Muscle of leg (tissue), 11 donors: ENCODE data around the gene SNRK. TPM values are rescaled to one million over a fixed set of nuclear protein-coding genes. Genes with fewer than 3 reads are reported as not detected.
A peak's percentile ranks its signal among the peaks of the same experiment; 100 is the strongest.

Experiments used
- DNase-seq: peaks from one replicate; pipeline ENCODE4 v3.0.0; 2013
- H3K27ac ChIP-seq: one replicate; pipeline ENCODE4 v1.5.1; 2013; ENCODE audit warnings: mild to moderate bottlenecking, low read length, control low read depth
- H3K27me3 ChIP-seq: one replicate; pipeline ENCODE4 v1.6.1; 2013; ENCODE audit warnings: low read length; ENCODE audit not compliant: control insufficient read depth, insufficient read depth
- H3K36me3 ChIP-seq: one replicate; pipeline ENCODE4 v1.6.1; 2013; ENCODE audit warnings: low read length; ENCODE audit not compliant: control insufficient read depth, insufficient read depth
- H3K4me1 ChIP-seq: one replicate; pipeline ENCODE4 v1.6.1; 2013; ENCODE audit warnings: low read length; ENCODE audit not compliant: control insufficient read depth, insufficient read depth
- H3K4me3 ChIP-seq: one replicate; pipeline ENCODE4 v1.5.1; 2013; ENCODE audit warnings: low read length, control low read depth
- H3K9me3 ChIP-seq: replicated peaks from 2 replicates; pipeline ENCODE4 v1.6.1; 2013; ENCODE audit warnings: low read depth, low read length; ENCODE audit not compliant: control insufficient read depth
- WGBS: methylation state at CpG from one replicate; pipeline ENCODE4 v1.1.5; 2013; ENCODE audit warnings: missing lambda C conversion rate; ENCODE audit not compliant: insufficient coverage; 5-methylcytosine and 5-hydroxymethylcytosine counted together
- polyA plus RNA-seq, 8 donors: library from polyadenylated mRNA; unstranded; fragments of 120-200 nt; gene quantifications; one replicate each; pipeline versions ENCODE4 v1.2.1 to v1.2.3, GENCODE V29; 2013; ENCODE audit warnings: inconsistent platforms in 1 of 8, low replicate concordance in 1 of 8; ENCODE audit not compliant: insufficient read length in 8 of 8, insufficient read depth in 1 of 8
- total RNA-seq: library from RNA; stranded (reverse); fragments of 120-200 nt; gene quantifications from one replicate; pipeline ENCODE4 v1.2.4, GENCODE V29; 2013

The SNRK gene
- total and polyA plus RNA-seq, 9 donors = 27.6 to 37.5 (median 31.5) TPM

DNA sequence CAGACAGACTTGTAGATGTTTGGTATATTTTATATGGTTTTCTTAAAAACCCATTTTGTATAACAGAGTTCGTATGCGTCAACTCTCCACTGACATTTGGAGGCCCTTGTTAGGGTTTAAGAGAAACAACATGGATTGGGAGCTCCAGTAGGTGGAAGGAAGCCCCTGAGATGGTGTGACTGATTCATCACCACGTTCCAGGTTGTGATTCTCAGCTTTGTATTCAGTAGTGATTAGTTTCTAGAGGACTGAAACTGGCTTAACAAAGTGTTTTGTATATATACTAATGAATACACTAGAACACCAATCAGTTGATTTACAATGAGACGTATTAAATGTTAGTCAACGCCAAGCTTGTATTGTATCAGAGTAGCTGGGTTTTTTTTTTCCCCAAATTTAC lies 33.9 kb downstream of the SNRK start:
- H3K9me3 ChIP-seq = no peaks in the 10 kb centered on the region
- H3K4me3 ChIP-seq = no peak overlapping the region
- peaks cover 10% of the 10 kb centered on the region for H3K4me1 ChIP-seq
- H3K27me3 ChIP-seq = no peaks in the 10 kb centered on the region
- H3K27ac ChIP-seq = no peak overlapping the region
- DNase-seq = no peak
- H3K36me3 ChIP-seq = peaks cover 14% of the 10 kb centered on the region
- no CpG with 5 or more reads among the region's 5 CpGs for WGBS

DNA sequence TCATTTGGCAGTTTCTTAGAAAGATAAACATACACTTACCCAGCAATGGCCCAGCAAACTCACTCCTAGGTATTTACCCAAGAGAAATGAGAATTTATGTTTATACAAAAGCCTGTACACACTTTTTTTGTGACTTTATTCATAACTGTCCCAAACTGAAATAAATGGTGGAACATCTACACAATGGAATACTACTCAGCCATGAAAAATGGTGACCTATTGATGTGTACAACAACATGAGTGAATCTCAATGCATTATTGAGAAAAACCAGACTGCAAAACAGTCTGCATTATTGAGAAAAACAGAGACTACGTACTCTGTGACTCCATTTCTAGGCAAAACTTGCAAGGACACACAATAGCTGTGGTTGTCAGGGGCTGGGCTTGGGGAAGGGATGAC lies 37.2 kb downstream of the SNRK start:
- H3K27ac ChIP-seq = no peak overlapping the region
- H3K9me3 ChIP-seq = no peaks in the 10 kb centered on the region
- peaks cover 8% of the 10 kb centered on the region for H3K36me3 ChIP-seq
- peaks cover 4% of the 10 kb centered on the region for H3K4me1 ChIP-seq
- 100% methylated on average over 1 of the region's 1 CpG for WGBS
- no peaks in the 10 kb centered on the region for H3K27me3 ChIP-seq
- H3K4me3 ChIP-seq = no peak overlapping the region
- DNase-seq = no peak

DNA sequence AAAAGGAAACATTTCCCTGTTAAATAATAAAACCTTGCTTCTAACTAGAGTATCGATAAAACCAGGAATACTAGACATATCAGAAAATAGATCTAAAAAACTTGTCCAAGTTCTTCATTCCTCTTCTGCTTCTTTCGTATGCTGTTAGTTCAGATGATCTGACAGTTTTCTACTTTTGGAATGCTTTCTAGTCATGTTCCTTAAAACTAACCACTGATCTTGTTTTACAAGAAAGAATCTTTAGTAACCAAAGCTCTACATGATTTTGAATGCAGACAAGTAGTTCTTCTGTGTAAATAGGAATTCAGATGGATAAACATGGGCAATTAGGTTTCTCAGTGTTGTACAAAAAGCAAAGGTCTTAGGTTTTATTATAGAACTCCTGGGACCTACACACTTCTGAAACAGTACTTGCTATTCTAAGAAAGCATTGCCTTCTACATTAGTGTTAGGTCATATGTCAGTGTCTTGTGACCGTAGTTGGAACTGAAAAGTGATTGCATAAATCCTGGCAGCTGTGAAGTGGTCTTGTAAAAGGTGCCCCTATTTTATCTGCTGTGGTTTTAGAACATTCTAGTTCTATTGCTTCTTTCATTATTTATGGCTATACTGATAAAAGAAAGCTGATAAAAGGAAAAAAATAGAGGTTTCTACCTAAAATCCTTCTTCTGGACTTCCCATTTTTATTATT lies 40.7 kb downstream of the SNRK start:
- Histone ChIP-seq H3K36me3 (no peaks in the 10 kb centered on the region), H3K27me3 (no peaks in the 10 kb centered on the region), H3K9me3 (no peaks in the 10 kb centered on the region), H3K27ac (peak overlapping the region; percentile 4), H3K4me1 (peaks cover 4% of the 10 kb centered on the region), H3K4me3 (no peak overlapping the region)
- WGBS = no CpG with 5 or more reads among the region's 3 CpGs
- DNase-seq = peak; percentile 67

DNA sequence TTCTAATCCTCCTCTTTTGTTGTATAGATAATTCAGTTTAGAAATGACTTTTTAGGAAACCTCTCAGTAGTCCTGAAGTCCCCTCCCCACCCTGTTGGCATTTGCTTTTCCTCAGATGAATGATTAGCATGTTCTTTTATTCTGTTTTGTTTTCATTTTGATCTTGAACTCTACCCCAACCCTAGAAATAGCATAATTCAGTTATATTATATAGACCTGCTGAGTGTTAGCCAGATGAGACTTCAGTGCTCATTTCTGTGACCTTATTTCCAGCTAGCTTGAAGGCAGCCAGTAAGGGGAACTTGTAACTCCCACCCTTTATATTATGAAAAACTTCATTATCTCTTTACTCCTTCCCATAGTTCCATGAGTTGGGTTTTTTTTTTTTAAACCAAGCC lies 41.2 kb downstream of the SNRK start:
- peak overlapping the region; percentile 4 for H3K27ac ChIP-seq
- H3K4me3 ChIP-seq = no peak overlapping the region
- no peaks in the 10 kb centered on the region for H3K36me3 ChIP-seq
- no peaks in the 10 kb centered on the region for H3K9me3 ChIP-seq
- no peak for DNase-seq
- peaks cover 4% of the 10 kb centered on the region for H3K4me1 ChIP-seq
- no peaks in the 10 kb centered on the region for H3K27me3 ChIP-seq

DNA sequence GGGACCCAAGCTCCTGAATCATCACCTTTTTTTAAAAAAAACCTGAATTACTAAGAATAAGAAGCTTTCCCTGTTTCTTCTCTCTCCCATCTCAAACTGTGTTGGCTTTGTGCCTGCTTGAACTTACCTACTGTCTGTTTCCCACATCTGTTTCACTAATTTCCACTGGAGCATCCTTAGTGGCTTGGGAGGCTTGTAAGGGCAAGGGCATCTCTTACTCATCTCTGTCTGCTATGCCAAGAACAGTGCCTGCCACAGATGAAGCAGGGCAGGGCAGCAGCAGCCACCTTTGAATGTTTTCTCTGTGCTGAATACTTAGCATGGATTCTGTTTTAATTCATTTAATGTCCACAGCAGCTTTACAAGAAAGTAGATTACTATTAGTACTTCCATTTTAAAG lies 42.3 kb downstream of the SNRK start:
- Histone ChIP-seq H3K36me3 (no peaks in the 10 kb centered on the region), H3K9me3 (no peaks in the 10 kb centered on the region), H3K27ac (no peak overlapping the region), H3K4me1 (peaks cover 4% of the 10 kb centered on the region), H3K27me3 (no peaks in the 10 kb centered on the region), H3K4me3 (no peak overlapping the region)
- DNase-seq = no peak

DNA sequence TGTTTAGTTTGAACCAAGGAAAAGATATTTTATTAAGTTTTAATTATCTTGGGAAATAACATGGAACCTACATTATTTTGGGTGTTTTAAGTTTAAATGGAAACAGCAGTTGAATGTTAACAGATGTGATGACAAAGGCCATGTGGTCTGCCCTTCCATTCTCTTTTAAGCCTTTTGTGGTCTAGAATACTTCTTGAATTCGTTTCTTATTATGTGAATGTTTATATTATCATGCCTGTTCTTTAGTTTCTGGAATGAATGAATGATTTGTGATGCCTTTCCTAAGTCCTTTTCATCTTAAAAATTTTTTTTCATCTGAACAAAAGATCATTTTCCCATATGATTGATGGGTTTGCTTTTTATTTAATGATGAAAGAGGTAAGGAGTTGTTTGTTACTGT lies 44.6 kb downstream of the SNRK start:
- H3K9me3 ChIP-seq = peaks cover 11% of the 10 kb centered on the region
- WGBS = no CpG with 5 or more reads among the region's 1 CpG
- no peak overlapping the region for H3K4me3 ChIP-seq
- peaks cover 8% of the 10 kb centered on the region for H3K36me3 ChIP-seq
- no peak for DNase-seq
- no peaks in the 10 kb centered on the region for H3K27me3 ChIP-seq
- peaks cover 4% of the 10 kb centered on the region for H3K4me1 ChIP-seq
- no peak overlapping the region for H3K27ac ChIP-seq

DNA sequence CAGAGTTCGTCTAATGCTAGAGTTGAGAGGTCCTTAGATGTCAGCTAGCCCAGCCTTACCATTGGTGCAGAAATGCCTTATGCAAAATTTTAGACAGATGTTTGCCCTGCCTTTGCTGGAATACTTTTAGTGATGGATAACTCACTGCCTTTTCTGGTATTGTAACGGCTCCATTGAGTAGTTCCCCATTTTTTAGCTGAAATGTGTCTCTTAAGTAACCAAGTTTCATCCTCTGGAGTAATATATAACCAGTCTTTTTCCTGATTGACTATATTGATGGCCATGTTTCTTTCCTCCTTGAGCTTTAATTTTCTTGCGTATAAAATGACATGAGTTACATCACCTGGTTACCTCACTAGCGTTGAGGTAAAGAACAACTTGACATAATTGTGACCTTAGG lies 45.0 kb downstream of the SNRK start:
- H3K27ac ChIP-seq = no peak overlapping the region
- peaks cover 12% of the 10 kb centered on the region for H3K36me3 ChIP-seq
- WGBS = no CpG with 5 or more reads among the region's 4 CpGs
- no peaks in the 10 kb centered on the region for H3K27me3 ChIP-seq
- DNase-seq = no peak
- peaks cover 2% of the 10 kb centered on the region for H3K4me1 ChIP-seq
- H3K9me3 ChIP-seq = peaks cover 15% of the 10 kb centered on the region
- H3K4me3 ChIP-seq = no peak overlapping the region

DNA sequence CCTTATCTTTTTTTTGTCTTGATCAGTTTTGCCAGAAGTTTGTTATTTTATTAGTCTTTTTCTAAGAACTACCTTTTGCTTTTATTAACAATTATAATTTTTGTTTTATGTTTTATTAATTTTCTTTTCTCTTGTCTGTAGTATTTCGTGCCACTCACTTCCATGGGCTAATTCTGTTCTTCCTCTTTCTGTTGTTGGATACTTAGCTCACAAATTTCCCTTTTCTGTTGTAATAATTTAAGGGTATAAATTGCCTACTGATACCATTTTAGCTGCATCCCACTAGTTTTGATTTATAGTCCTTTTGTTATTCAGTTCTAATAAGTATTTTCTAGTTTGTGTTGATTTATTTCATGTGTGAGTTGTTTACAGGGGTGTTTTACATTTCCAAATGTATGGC lies 48.6 kb downstream of the SNRK start:
- H3K4me1 ChIP-seq = no peaks in the 10 kb centered on the region
- peaks cover 32% of the 10 kb centered on the region for H3K36me3 ChIP-seq
- no peaks in the 10 kb centered on the region for H3K27me3 ChIP-seq
- no peak for DNase-seq
- H3K9me3 ChIP-seq = peaks cover 42% of the 10 kb centered on the region
- no peak overlapping the region for H3K4me3 ChIP-seq
- WGBS = no CpG with 5 or more reads among the region's 1 CpG
- H3K27ac ChIP-seq = no peak overlapping the region

DNA sequence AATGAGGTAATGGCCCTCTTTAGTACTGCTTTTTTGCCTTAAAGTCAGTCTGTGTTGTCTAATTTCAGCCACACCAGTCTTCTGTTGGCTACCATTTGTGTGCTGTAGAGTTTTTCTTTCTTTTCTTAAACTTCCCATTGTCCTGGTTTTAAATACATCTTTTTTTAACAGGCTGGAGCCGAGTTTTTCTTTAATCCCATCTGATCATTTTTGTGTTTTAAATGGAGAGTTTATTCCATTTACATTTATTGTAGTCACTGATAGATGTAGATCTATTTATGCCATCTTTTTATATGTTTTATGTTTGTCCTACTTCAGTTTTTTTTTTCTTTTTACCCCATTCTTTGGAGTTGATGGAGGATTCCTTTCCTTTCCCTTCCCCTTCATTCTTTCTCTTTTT lies 49.5 kb downstream of the SNRK start:
- no peak for DNase-seq
- Histone ChIP-seq H3K4me1 (no peaks in the 10 kb centered on the region), H3K27ac (no peak overlapping the region), H3K27me3 (no peaks in the 10 kb centered on the region), H3K36me3 (peaks cover 40% of the 10 kb centered on the region), H3K4me3 (no peak overlapping the region), H3K9me3 (peaks cover 46% of the 10 kb centered on the region)
- WGBS = no CpG with 5 or more reads among the region's 1 CpG

DNA sequence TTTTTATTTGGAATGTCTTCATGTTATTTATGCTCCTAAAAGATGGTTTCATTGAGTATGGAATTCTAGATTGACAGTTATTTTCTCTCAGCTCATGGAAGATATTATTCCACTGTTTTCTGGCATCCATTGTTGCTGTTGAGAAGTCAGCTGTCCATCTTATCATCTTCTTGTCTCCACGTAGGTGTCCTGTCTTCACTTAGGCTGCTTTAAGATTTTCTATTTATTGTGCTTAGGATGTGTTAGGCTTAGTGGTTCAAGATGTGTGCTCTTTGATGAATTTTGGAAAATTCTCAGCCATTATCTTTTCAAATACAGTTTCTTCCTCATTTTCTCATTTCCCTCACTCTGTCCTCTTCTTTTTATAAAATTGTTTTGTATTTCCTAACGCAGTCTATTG lies 52.0 kb downstream of the SNRK start:
- WGBS = no CpG with 5 or more reads among the region's 2 CpGs
- H3K4me1 ChIP-seq = no peaks in the 10 kb centered on the region
- no peak overlapping the region for H3K4me3 ChIP-seq
- H3K27ac ChIP-seq = no peak overlapping the region
- no peaks in the 10 kb centered on the region for H3K27me3 ChIP-seq
- DNase-seq = no peak
- H3K36me3 ChIP-seq = peaks cover 56% of the 10 kb centered on the region
- peaks cover 46% of the 10 kb centered on the region for H3K9me3 ChIP-seq

DNA sequence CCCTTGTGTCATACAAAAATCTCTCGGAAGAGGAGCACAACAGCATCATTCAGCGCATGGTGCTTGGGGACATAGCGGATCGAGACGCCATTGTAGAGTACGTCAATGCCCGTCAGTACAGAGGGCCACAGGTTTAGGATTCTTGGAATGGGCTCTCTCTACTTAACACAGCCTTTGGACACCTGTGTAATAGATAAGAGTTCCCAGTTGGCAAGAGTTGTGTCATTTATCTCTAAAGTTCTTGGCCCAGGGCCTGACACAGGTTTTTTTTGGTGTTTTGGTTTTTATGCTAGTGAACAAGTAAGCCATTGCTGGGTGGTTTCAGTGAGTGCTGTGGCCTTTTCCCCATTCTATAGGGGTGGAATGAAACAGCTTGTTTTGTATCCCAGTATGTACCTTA lies 54.1 kb downstream of the SNRK start:
- Histone ChIP-seq H3K36me3 (peaks cover 69% of the 10 kb centered on the region), H3K27ac (no peak overlapping the region), H3K27me3 (no peaks in the 10 kb centered on the region), H3K4me3 (no peak overlapping the region), H3K9me3 (peaks cover 39% of the 10 kb centered on the region), H3K4me1 (no peaks in the 10 kb centered on the region)
- DNase-seq = no peak
- 100% methylated on average over 7 of the region's 7 CpGs for WGBS
